Tibial nerve (tissue), 4 donors: ENCODE data around the gene TIGD4. TPM values are rescaled to one million over a fixed set of nuclear protein-coding genes. Genes with fewer than 3 reads are reported as not detected.

Source experiments
- DNase-seq, 2 donors: peaks; one replicate each; pipeline ENCODE4 v3.0.0-alpha.2; 2019; ENCODE audit warnings: low spot score in 2 of 2
- H3K27ac ChIP-seq, 4 donors: fragments of 200-600 bp; sonication (generic) in 3 of 4; one replicate each; pipeline ENCODE4 v1.5.1; 2017 to 2019; ENCODE audit warnings: mild to moderate bottlenecking in 1 of 4
- H3K27me3 ChIP-seq, 2 donors: fragments of 200-600 bp; sonication (generic) in 1 of 2; one replicate each; pipeline versions ENCODE4 v1.5.1 to v1.6.0; 2017 to 2019
- H3K36me3 ChIP-seq, 3 donors: fragments of 200-600 bp; sonication (generic); one replicate each; pipeline ENCODE4 v1.5.1; 2018 to 2019
- H3K4me1 ChIP-seq, 4 donors: fragments of 200-600 bp; sonication (generic) in 3 of 4; one replicate each; pipeline ENCODE4 v1.5.1; 2017 to 2019
- H3K4me3 ChIP-seq, 4 donors: fragments of 200-600 bp; sonication (generic) in 3 of 4; one replicate each; pipeline ENCODE4 v1.5.1; 2017 to 2019; ENCODE audit warnings: mild to moderate bottlenecking in 1 of 4, moderate library complexity in 1 of 4
- H3K9me3 ChIP-seq, 4 donors: fragments of 200-600 bp; sonication (generic) in 3 of 4; one replicate each; pipeline ENCODE4 v1.5.1; 2017 to 2019
- CTCF ChIP-seq, 5 experiments: fragments of 200-600 bp in 3 of 5; fragments of 450-650 bp in 2 of 5; sonication (generic) in 3 of 5; IDR thresholded peaks; one replicate each; pipeline ENCODE4 v1.5.1; 2016 to 2019; ENCODE audit warnings: antibody characterized with exemption in 5 of 5, mild to moderate bottlenecking in 3 of 5, moderate library complexity in 2 of 5
- EP300 ChIP-seq, 2 donors: sonication (generic); formaldehyde crosslinking; IDR thresholded peaks; one replicate each; pipeline ENCODE4 v1.6.1; 2017; ENCODE audit warnings: antibody characterized with exemption in 2 of 2, mild to moderate bottlenecking in 1 of 2
- POLR2A ChIP-seq, 2 donors: fragments of 450-650 bp; IDR thresholded peaks; one replicate each; pipeline ENCODE4 v1.6.1; 2017; ENCODE audit warnings: antibody characterized with exemption in 2 of 2, mild to moderate bottlenecking in 2 of 2, moderate library complexity in 2 of 2
- WGBS, 2 donors: methylation state at CpG; one replicate each; pipeline ENCODE4 v1.1.5; 2018; 5-methylcytosine and 5-hydroxymethylcytosine counted together
- total RNA-seq, 4 donors: library from RNA; depleted of rRNA; stranded (reverse); fragments of >200 nt; gene quantifications; one replicate each; pipeline ENCODE4 v1.1.0, GENCODE V29; 2016

Gene TIGD4
- total RNA-seq = 1 to 10 TPM in 3 of 4 donors, under 1 TPM in 1; 0.90 to 1.9 (median 1.4) TPM

- DNase-seq = peak; percentile 93
- H3K27ac ChIP-seq = peak within 1 kb of the TSS; percentile 80 to 97 (median 92)
- peak within 1 kb of the TSS; percentile 53 to 81 (median 66) for H3K4me3 ChIP-seq
- TF ChIP-seq EP300 (IDR thresholded peaks at IDR 0.05) = peak; percentile 96 to 99
- peak in 4 of 5 experiments; percentile 9 to 26 (median 15) for TF ChIP-seq CTCF (IDR thresholded peaks at IDR 0.05)
- peak; percentile 10 to 77 for TF ChIP-seq POLR2A (IDR thresholded peaks at IDR 0.05)
- WGBS, 2 donors = 0 to 1% methylated on average over 42 to 45 of the region's 55 CpGs
- no peaks in the 10 kb centered on the region for H3K36me3 ChIP-seq
- H3K9me3 ChIP-seq = no peaks in the 10 kb centered on the region
- peaks cover 0 to 56% (median 15%) of the 10 kb centered on the region in 4 donors for H3K4me1 ChIP-seq
- no peaks in the 10 kb centered on the region for H3K27me3 ChIP-seq
These were observed at the start of gene TIGD4, which contains the start of gene ARFIP1 for GRCh38 chr4:152779513-152780266. Gene TIGD4, minus strand, starts transcription at chr4:152779730. Its CDS starts 8,726 bp downstream, at chr4:152771004. Gene ARFIP1, plus strand, starts transcription at chr4:152779954. Its CDS starts 49,680 bp downstream, at chr4:152829634.

GRCh38 chr4:152828122-152828521, 48.6 kb upstream of the TIGD4 start:
- no peak for DNase-seq
- Histone ChIP-seq H3K27me3 (no peaks in the 10 kb centered on the region), H3K4me1 (no peaks in the 10 kb centered on the region), H3K9me3 (peaks cover 0 to 15% (median 2%) of the 10 kb centered on the region in 4 donors), H3K36me3 (peaks cover 0 to 31% (median 0%) of the 10 kb centered on the region in 3 donors), H3K4me3 (no peak overlapping the region), H3K27ac (no peak overlapping the region)
- 84 to 90% methylated on average over 1 of the region's 1 CpG for WGBS, 2 donors
- TF ChIP-seq EP300 (IDR thresholded peaks at IDR 0.05) (no peak), POLR2A (IDR thresholded peaks at IDR 0.05) (no peak), CTCF (IDR thresholded peaks at IDR 0.05) (no peak)

GRCh38 chr4:152825336-152825735, 45.8 kb upstream of the TIGD4 start:
- no peak overlapping the region for H3K4me3 ChIP-seq
- no peak overlapping the region for H3K27ac ChIP-seq
- no peaks in the 10 kb centered on the region for H3K4me1 ChIP-seq
- peaks cover 0 to 16% (median 0%) of the 10 kb centered on the region in 3 donors for H3K36me3 ChIP-seq
- no peak for DNase-seq
- H3K9me3 ChIP-seq = peaks cover 0 to 15% (median 2%) of the 10 kb centered on the region in 4 donors
- no peak for TF ChIP-seq POLR2A (IDR thresholded peaks at IDR 0.05)
- no peak for TF ChIP-seq CTCF (IDR thresholded peaks at IDR 0.05)
- no peak for TF ChIP-seq EP300 (IDR thresholded peaks at IDR 0.05)
- no peaks in the 10 kb centered on the region for H3K27me3 ChIP-seq

GRCh38 chr4:152824561-152824960, 45.0 kb upstream of the TIGD4 start:
- no peak overlapping the region for H3K4me3 ChIP-seq
- peaks cover 0 to 15% (median 2%) of the 10 kb centered on the region in 4 donors for H3K9me3 ChIP-seq
- H3K27me3 ChIP-seq = no peaks in the 10 kb centered on the region
- 98 to 99% methylated on average over 2 of the region's 2 CpGs for WGBS, 2 donors
- TF ChIP-seq EP300 (IDR thresholded peaks at IDR 0.05) (no peak), POLR2A (IDR thresholded peaks at IDR 0.05) (no peak), CTCF (IDR thresholded peaks at IDR 0.05) (no peak)
- H3K27ac ChIP-seq = no peak overlapping the region
- DNase-seq = no peak
- H3K36me3 ChIP-seq = peaks cover 0 to 13% (median 0%) of the 10 kb centered on the region in 3 donors
- H3K4me1 ChIP-seq = no peaks in the 10 kb centered on the region

- Histone ChIP-seq H3K9me3 (peaks cover 0 to 6% (median 2%) of the 10 kb centered on the region in 4 donors), H3K36me3 (peaks cover 0 to 16% (median 0%) of the 10 kb centered on the region in 3 donors), H3K27me3 (no peaks in the 10 kb centered on the region), H3K4me1 (no peaks in the 10 kb centered on the region), H3K4me3 (no peak overlapping the region), H3K27ac (no peak overlapping the region)
- no peak for TF ChIP-seq CTCF (IDR thresholded peaks at IDR 0.05)
- TF ChIP-seq POLR2A (IDR thresholded peaks at IDR 0.05) = no peak
- TF ChIP-seq EP300 (IDR thresholded peaks at IDR 0.05) = no peak
- DNase-seq = no peak
- WGBS, 2 donors = 96 to 100% methylated on average over 1 of the region's 1 CpG
These were observed 42.8 kb upstream of the TIGD4 start for GRCh38 chr4:152822323-152822722.
